GM18505 (cell line): ENCODE results near the gene RBCK1.

Experiments used
- ATAC-seq: cut with Tn5 transposase; IDR thresholded peaks from one replicate; pipeline ENCODE4 v1.9.1; 2021; ENCODE audit not compliant: unreplicated experiment
- POLR2A ChIP-seq: IDR thresholded peaks from 4 replicates; pipeline ENCODE4 v1.6.1; 2011; ENCODE audit warnings: borderline replicate concordance; ENCODE audit not compliant: insufficient read depth, insufficient read length; ENCODE audit errors: extremely low read depth

RBCK1 gene

GRCh38 chr20:478949-479429 is 70.9 kb downstream of the RBCK1 start:
- no peak for ATAC-seq
- no peak for TF ChIP-seq POLR2A

- no peak for TF ChIP-seq POLR2A
- no peak for ATAC-seq
These were observed 71.4 kb downstream of the RBCK1 start for GRCh38 chr20:479487-479886.

- no peak for ATAC-seq
- no peak for TF ChIP-seq POLR2A
These were observed 71.9 kb downstream of the RBCK1 start for GRCh38 chr20:480044-480443.

- no peak for TF ChIP-seq POLR2A
- ATAC-seq = no peak
These were observed 73.1 kb downstream of the RBCK1 start for GRCh38 chr20:481167-481566.
